ENCODE data around the gene PTGER4.
A peak's percentile ranks its signal among the peaks of the same experiment; 100 is the strongest.
"Not testable (repeated sequence)": the region's sequence is repeated elsewhere in the genome, so short reads cannot be mapped to it uniquely, and the experiment has no call there.

Gene PTGER4

DNA sequence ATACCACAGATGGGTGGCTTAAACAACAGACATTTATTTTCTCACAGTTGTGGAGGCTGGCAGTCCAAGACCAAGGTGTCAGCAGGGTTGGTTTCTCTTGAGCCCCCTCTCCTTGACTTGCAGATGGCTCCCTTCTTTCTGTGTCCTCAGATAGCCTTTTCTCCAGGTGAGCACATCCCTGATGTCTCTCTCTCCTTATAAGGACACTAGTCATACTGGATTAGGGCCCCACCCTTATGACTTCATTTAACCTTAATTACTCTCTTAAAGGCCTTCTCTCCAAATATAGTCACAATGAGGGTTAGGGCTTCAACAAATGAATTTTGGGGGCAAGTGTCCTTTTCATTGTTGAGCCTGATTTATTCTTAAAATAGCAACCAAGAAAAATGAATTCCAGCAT is 14.7 kb downstream of the PTGER4 start:
- DNase-seq, result no peak

DNA sequence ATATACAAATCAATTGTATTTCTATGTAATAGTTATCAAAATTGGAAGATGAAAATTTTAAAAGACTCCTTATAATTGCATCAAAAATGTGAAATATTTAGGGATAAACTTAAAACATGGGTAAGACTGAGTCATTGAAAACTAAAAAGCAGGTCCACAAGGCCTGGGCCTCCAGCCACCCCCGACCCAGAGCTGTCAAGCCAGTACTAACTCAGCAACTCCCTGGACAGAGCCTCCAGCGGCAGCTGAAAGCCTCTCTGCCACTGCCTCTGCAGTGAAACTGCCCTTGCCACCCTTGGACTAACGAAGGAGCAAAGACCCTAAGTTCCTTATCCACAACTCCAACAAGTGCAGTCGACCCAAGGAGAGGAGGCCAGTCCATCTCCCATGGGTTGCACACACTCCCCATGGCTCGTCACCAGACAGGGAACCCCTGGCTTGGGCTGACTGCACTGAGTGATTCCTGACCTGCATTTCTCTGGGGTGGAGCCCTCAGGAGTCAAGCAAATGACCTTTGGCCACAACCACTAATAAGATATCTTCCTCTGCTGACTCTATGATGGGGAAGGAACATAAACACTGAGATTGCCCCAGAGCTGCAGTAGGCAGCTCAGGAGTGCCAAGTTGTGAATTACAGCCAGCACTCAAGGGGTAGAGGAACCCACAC is 20.5 kb downstream of the PTGER4 start:
- DNase-seq, result no peak

DNA sequence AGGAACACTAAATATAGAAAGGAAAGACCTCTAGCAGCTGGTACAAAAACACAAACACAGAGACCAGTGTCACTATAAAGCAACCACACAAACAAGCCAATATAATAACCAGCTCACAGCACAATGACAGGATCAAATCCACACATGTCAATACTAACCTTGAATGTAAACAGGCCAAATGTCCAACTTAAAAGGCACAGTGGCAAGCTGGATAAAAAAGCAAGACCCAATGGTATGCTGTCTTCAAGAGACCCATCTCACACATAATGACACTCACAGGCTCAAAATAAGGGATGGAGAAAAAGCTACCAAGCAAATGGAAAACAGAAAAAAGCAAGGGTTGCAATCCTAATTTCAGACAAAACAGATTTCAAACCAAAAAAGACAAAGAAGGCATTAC is 22.3 kb downstream of the PTGER4 start:
- DNase-seq, result not testable (repeated sequence)

DNA sequence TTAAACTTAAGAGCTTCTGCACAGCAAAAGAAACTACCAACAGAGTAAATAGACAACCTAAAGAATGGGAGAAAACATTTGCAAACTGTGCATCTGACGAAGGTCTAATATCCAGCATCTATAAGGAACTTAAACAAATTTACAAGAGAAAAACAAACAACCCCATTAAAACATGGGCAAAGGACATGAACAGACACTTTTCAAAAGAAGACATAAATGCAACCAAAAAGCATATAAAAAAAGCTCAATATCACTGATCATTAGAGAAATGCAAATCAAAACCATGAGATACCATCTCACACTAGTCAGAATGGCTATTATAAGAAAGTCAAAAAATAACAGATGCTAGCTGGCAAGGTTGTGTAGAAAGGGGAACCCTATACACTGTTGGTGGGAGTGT is 25.8 kb downstream of the PTGER4 start:
- DNase-seq, result not testable (repeated sequence)

DNA sequence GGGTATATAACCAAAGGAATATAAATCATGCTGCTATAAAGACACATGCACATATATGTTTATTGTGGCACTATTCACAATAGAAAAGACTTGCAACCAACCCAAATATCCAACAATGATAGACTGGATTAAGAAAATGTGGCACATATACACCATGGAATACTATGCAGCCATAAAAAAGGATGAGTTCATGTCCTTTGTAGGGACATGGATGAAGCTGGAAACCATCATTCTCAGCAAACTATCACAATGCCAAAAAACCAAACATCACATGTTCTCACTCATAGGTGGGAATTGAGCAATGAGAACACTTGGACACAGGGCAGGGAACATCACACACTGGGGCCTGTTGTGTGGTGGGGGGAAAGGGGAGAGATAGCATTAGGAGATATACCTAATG is 30.9 kb downstream of the PTGER4 start:
- DNase-seq, result not testable (repeated sequence)

DNA sequence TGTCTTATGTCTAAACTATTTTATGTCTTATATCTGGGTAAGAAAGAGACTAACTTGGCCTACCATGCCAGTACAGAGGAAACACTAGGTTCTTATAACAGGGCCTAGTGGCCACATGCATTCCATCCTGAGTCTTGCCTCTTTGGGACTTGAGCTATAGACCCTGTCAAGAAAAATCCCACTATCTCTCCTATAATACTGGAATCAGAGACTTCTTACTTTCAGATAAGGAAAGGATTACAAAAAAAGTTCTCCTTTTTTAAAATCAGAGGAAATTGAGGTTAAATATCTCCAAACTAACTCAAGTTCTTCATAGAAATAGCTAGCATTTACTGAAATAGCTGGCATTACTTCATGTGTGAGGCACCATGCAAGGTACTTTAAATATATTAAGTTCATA is 34.3 kb downstream of the PTGER4 start:
- DNase-seq, result no peak

DNA sequence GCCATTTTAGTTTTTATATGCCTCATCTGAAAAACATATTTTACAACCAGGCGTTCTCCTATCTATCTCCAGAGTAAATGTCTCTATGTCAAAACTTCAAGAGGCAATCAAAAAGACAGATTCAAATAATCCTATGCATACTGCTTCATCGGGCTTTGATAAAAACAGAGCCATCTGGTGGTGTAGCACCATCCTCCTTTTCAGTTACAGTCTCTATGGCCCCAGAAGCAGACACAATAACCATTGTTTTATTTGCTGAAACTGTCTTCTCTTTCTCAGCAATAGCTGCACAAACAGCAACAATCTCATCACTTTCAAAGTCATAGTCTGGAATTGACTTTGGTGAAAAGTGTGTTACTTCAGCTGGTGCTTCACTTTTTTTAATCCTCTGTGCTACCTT is 36.3 kb downstream of the PTGER4 start:
- no peak for DNase-seq

DNA sequence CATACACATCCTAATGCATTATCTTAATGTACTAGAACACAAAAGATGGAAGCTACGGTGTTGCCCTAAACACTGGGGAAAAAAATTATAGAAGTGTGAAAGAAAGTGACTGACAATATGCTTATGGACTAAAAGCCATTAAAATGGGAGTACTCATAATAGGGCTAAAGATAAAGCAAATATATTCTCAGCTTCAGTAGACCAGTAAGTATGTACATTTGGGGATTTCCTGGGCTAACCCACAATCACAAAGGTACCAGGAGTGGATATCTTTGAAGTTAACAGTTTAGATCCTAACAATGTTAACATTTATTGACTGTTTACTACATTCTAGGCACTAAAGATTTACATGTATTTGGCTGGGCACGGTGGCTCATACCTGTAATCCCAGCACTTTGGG is 36.9 kb downstream of the PTGER4 start:
- no peak for DNase-seq

DNA sequence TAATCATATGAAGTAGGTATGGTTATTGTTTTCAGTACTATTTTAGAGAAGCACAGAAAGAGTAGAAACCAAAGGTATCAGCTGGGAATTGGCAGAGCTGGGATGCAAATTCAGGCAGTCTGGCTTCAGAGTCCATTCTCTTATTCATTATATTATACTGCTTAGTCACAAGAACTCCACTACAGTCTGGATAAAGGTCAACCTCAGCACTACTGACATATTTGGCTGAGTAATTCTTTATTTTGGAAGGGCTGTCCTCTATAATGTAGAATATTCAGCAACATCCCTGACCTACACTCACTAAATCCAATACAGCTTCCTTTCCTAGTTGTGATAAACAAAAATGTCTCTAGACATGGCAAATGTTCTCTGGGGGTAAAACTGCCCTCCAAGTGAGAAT is 37.6 kb downstream of the PTGER4 start:
- no peak for DNase-seq

DNA sequence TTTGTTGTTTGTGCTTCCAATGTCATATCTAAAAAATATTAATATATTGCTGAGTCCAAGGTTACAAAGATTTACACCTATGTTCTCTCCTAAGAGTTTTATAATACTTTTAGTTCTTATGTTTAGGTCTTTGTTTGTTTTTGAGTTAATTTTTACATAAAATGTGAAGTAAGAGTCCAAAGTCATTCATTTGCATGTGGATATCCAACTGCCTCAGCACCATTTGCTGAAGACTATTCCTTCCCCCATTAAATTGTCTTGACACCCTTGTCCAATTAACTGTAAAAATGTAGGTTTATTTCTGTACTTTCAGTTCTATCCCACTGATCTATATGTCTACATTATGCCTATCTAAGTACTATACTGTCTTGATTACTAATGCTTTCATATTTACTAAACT is 40.4 kb downstream of the PTGER4 start:
- no peak for DNase-seq

DNA sequence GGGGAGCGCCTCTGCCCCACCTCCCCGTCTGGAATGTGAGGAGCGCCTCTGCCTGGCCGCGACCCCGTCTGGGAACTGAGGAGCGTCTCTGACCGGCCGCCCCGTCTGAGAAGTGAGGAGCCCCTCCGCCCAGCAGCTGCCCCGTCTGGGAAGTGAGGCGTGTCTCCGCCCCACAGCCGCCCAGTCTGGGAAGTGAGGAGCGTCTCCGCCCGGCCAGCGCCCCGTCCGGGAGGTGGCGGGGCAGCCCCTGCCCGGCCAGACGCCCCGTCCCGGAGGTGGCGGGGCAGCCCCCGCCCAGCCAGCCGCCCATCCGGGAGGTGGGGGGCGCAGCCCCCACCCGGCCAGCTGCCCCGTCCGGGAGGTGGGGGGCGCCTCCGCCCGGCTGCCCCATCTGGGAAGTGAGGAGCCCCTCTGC is 42.8 kb downstream of the PTGER4 start:
- not testable (repeated sequence) for DNase-seq

DNA sequence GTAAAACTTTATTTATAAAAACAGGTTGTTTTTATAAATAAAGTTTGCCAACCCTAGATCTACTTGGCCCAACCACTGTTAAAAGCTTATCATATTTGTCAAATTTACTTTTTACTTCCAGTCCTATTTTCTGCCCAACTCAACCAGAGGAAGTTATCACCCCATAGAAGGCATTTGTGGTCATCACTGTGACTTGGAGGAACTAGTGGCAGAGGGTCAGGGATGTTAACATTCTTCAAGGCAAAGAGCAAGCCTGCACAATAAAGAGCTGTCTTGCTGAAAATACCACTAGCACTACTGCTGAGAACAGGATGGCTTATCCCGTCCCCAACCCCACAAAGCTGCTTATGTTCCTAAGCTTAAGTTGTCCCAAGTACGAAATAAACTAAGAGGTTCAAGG is 53.7 kb downstream of the PTGER4 start:
- DNase-seq, result no peak

DNA sequence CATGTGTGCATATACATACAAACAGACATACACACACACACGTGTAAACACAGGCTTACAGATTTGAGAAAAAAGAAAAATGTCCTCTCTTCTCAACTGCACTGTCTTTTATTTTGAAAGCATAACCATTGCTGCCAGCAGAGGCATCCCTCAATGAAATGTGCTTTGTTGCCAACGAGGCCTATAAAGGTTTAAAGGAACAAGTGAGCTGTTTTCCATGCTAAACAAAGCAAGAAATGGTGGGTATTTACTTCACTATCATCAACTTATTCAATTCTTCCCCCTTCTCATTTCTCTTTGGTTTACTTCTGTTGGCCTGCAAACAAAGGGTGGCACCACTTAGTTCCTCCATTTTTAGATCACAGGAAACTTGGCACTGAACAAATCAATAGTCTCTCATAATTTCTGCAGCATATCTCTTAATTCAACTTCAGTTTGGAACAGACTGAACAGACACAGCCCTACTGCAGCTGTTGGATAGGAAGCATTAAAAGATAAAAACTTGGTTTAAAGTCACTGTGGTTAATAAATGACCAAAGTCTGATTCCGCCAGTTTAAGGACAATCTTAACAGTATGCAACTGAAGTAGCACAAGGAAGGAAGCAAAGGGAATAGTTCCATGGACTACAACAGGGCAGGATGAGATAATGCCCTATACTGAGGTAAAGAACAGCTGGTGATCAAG is 54.3 kb downstream of the PTGER4 start:
- DNase-seq, result no peak

DNA sequence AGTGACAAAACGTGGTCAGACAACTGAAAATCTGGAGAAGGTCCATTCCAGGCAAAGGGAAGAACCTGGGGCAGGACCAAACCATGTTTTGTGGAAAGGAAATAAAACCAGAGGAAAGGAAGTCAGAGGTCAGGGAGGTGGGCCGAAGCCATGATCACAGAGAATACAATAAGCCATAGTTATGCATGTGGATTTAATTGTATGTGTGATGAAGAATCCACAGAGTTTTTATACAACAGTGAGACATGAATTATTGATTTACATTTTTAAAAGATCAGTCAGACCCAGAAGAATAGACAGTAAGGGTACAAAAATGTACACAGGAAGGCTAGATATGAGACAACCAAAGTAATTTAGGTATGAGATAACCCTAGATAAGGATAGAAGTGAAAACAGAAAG is 55.3 kb downstream of the PTGER4 start:
- DNase-seq, result peak; percentile 30

DNA sequence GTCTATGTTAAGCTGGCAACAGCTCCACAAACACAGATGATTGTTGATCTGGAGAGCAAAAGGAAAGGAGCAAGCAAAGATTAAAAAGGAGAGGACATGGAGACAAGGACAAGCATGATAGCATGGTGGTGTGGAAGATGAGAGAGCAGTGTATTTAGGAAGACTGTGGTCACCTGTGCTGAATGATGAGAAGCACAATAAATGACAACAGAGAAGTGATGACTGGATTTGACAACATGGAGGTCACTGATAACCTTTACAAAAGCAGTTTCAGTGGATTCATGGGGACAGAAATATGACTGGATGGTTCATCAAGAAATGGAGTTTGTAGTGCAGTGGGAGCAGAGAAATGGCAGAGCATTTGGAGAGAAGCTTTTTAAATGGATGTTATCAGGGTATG is 55.9 kb downstream of the PTGER4 start:
- no peak for DNase-seq

DNA sequence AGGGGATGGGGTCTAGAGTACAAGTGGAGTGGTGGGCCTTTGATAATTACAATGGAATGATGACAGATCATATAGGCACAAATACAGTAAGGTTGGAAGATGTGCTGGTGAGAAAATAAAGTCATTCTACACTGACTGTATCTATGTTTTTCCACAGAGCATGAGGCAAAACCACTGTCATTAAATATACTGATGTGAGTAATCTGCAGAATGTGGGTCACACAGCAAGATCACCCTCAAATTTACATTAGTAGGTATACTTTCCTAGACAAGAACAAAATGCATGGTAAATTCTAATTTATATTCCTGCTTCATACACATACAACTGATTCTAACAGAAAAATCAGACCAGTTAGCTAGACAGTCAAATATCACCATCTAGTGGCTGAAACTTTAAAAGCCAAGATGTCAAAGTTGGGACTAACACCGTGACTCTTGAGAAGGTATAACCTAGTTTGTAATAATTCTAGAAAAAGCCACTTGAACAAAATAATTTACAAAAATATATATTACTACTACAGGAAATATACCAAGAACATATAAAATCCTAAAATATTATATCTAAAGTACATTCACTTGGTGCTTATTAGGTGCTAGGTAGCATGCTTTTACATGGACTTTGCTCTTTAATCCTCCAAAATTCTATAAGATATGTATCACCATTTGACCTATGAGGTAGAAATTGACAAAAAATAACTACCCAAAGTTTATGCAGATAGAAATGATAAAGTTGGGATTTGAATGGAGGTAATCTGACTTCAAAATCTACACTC is 56.6 kb downstream of the PTGER4 start:
- DNase-seq, result peak; percentile 71

DNA sequence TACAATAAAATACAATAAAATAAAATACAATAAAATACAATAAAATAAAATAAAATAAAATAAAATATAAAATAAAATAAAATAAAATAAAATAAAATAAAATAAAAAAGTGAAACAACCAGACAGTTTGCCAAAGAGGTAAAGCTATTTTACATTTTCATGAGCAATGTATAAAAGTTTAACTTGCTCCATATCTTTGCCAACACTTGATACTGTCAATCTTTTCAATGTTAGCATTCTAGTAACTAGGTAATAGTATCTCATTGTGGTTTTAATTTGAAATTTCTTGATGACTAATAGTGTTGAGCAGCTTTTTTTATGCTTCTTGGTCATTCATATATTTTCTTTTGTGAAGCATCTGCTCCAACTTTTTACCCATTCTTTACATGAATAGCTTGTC is 58.8 kb downstream of the PTGER4 start:
- DNase-seq, result no peak
